B cell (primary cell): Measurements from ENCODE around the gene KRTAP10-8.
"Not testable (repeated sequence)": the region's sequence is repeated elsewhere in the genome, so short reads cannot be mapped to it uniquely, and the experiment has no call there.

Experiments used
- EZH2 ChIP-seq: IDR thresholded peaks from 2 replicates; pipeline ENCODE4 v1.6.1; 2012; ENCODE audit warnings: borderline replicate concordance, low read depth, mild to moderate bottlenecking, moderate library complexity, low read length; ENCODE audit not compliant: insufficient read depth, poor library complexity, severe bottlenecking
- TF ChIP-seq, protein P1 (sequence below): fragments of 200-600 bp; IDR thresholded peaks from one replicate; pipeline ENCODE4 v1.8.0; 2022; ENCODE audit warnings: antibody characterized with exemption, mild to moderate bottlenecking

DNA sequence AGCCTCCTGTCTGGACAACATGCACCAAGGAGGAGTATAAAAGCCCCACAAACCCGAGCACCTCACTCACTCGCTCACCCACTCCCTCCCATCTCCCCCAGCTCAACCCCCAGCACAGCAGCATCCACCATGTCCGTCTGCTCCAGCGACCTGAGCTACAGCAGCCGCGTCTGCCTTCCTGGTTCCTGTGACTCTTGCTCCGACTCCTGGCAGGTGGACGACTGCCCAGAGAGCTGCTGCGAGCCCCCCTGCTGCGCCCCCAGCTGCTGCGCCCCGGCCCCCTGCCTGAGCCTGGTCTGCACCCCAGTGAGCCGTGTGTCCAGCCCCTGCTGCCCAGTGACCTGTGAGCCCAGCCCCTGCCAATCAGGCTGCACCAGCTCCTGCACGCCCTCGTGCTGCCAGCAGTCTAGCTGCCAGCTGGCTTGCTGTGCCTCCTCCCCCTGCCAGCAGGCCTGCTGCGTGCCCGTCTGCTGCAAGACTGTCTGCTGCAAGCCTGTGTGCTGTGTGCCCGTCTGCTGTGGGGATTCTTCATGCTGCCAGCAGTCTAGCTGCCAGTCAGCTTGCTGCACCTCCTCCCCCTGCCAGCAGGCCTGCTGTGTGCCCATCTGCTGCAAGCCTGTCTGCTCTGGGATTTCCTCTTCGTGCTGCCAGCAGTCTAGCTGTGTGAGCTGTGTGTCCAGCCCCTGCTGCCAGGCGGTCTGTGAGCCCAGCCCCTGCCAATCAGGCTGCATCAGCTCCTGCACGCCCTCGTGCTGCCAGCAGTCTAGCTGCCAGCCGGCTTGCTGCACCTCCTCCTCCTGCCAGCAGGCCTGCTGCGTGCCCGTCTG is 38.0 kb upstream of the KRTAP10-8 start, which contains the start of gene KRTAP10-4:
- TF ChIP-seq, protein P1, sequence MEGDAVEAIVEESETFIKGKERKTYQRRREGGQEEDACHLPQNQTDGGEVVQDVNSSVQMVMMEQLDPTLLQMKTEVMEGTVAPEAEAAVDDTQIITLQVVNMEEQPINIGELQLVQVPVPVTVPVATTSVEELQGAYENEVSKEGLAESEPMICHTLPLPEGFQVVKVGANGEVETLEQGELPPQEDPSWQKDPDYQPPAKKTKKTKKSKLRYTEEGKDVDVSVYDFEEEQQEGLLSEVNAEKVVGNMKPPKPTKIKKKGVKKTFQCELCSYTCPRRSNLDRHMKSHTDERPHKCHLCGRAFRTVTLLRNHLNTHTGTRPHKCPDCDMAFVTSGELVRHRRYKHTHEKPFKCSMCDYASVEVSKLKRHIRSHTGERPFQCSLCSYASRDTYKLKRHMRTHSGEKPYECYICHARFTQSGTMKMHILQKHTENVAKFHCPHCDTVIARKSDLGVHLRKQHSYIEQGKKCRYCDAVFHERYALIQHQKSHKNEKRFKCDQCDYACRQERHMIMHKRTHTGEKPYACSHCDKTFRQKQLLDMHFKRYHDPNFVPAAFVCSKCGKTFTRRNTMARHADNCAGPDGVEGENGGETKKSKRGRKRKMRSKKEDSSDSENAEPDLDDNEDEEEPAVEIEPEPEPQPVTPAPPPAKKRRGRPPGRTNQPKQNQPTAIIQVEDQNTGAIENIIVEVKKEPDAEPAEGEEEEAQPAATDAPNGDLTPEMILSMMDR = not testable (repeated sequence)
- not testable (repeated sequence) for TF ChIP-seq EZH2
